SK-N-SH (cell line): ENCODE results near the gene RGS7. TPM values are rescaled to one million over a fixed set of nuclear protein-coding genes. Genes with fewer than 3 reads are reported as not detected.

Experiments used
- CTCF ChIA-PET: fragments of 300-600, 350-600 bp; formaldehyde crosslinking; extraction: SDS; loops from one replicate; lab custom pipeline; 2021; lab: Yijun Ruan, JAX
- POLR2A ChIA-PET: fragments of 350-600 bp; sonication (Branson Sonifier 250); formaldehyde crosslinking; extraction: SDS; loops from one replicate; lab custom pipeline; 2020; ENCODE audit warnings: antibody characterized with exemption, inconsistent platforms; lab: Yijun Ruan, JAX
- DNase-seq: peaks from one replicate; pipeline ENCODE4 v3.0.0; 2012
- H2AFZ ChIP-seq: fragments of 200-600 bp; sonication (generic); 2 replicates; pipeline ENCODE4 v1.8.1; 2016; ENCODE audit warnings: antibody characterized with exemption, mild to moderate bottlenecking, low read depth
- H3F3A ChIP-seq: fragments of 200-600 bp; sonication (generic); replicated peaks from 2 replicates; pipeline ENCODE3; 2016; ENCODE audit warnings: antibody characterized with exemption, mild to moderate bottlenecking; ENCODE audit not compliant: insufficient read depth
- H3K27ac ChIP-seq, 2 experiments: fragments of 200-500 bp in 1 of 2; fragments of 200-600 bp in 1 of 2; sonication (Bioruptor generic) in 1 of 2; sonication (generic), shearing (Covaris generic) in 1 of 2; 2 replicates each; pipeline versions ENCODE4 v1.5.1 to v1.6.1; 2014 to 2016; ENCODE audit warnings: low read depth in 2 of 2, inconsistent platforms in 1 of 2, low read length in 1 of 2, mild to moderate bottlenecking in 1 of 2, mixed read lengths in 1 of 2
- H3K27me3 ChIP-seq: fragments of 200-600 bp; sonication (generic), shearing (Covaris generic); 2 replicates; pipeline ENCODE4 v1.6.1; 2016; ENCODE audit warnings: mixed run types; ENCODE audit not compliant: insufficient read depth
- H3K36me3 ChIP-seq, 2 experiments: fragments of 200-500 bp in 1 of 2; fragments of 200-600 bp in 1 of 2; sonication (Bioruptor generic) in 1 of 2; sonication (generic) in 1 of 2; replicated peaks in 1 of 2; 2 replicates each; pipeline versions ENCODE3 to v1.5.1; 2014 to 2016; ENCODE audit warnings: low read length in 1 of 2, mild to moderate bottlenecking in 1 of 2; ENCODE audit not compliant: insufficient read depth in 2 of 2, control insufficient read depth in 1 of 2
- H3K4me1 ChIP-seq, 2 experiments: fragments of 200-500 bp in 1 of 2; fragments of 200-600 bp in 1 of 2; sonication (Bioruptor generic) in 1 of 2; sonication (generic), shearing (Covaris generic) in 1 of 2; 2 replicates each; pipeline versions ENCODE4 v1.5.1 to v1.6.1; 2014 to 2016; ENCODE audit warnings: low read depth in 1 of 2, low read length in 1 of 2, mixed run types in 1 of 2; ENCODE audit not compliant: insufficient read depth in 2 of 2, control insufficient read depth in 1 of 2
- H3K4me2 ChIP-seq: fragments of 200-600 bp; sonication (generic), shearing (Covaris generic); 2 replicates; pipeline ENCODE4 v1.6.1; 2017; ENCODE audit warnings: mixed run types
- H3K4me3 ChIP-seq, 2 experiments: fragments of 200-500 bp in 1 of 2; fragments of 200-600 bp in 1 of 2; sonication (Bioruptor generic) in 1 of 2; sonication (generic), shearing (Covaris generic) in 1 of 2; 2 replicates each; pipeline versions ENCODE4 v1.5.1 to v1.8.1; 2014 to 2016; ENCODE audit warnings: low read depth in 2 of 2, inconsistent platforms in 1 of 2, low read length in 1 of 2, mild to moderate bottlenecking in 1 of 2, mixed read lengths in 1 of 2, moderate library complexity in 1 of 2
- H3K79me2 ChIP-seq: fragments of 200-600 bp; sonication (generic); 2 replicates; pipeline ENCODE4 v1.8.1; 2017; ENCODE audit warnings: mild to moderate bottlenecking; ENCODE audit not compliant: insufficient read depth
- H3K9ac ChIP-seq: fragments of 200-600 bp; sonication (generic); 2 replicates; pipeline ENCODE4 v1.6.1; 2017; ENCODE audit warnings: mixed run types
- H3K9me2 ChIP-seq: fragments of 200-600 bp; sonication (generic); 2 replicates; pipeline ENCODE4 v1.6.1; 2017; ENCODE audit warnings: mixed run types
- H3K9me3 ChIP-seq: fragments of 200-600 bp; sonication (generic); 2 replicates; pipeline ENCODE4 v1.6.1; 2017; ENCODE audit warnings: mixed run types, mild to moderate bottlenecking, moderate library complexity
- H4K20me1 ChIP-seq: fragments of 200-600 bp; sonication (generic); 2 replicates; pipeline ENCODE4 v1.6.1; 2017; ENCODE audit warnings: mild to moderate bottlenecking, mixed run types; ENCODE audit not compliant: insufficient read depth
- CHD2 ChIP-seq: fragments of 150-350 bp; IDR thresholded peaks from 2 replicates; pipeline ENCODE4 v1.6.1; 2018; ENCODE audit warnings: low read length; ENCODE audit not compliant: partially characterized antibody
- EP300 ChIP-seq, 2 experiments: IDR thresholded peaks; 2 replicates each; pipeline versions ENCODE4 v1.4.0 to v1.6.1; 2012; ENCODE audit warnings: borderline replicate concordance in 1 of 2, low read depth in 1 of 2, low read length in 1 of 2
- EZH2phosphoT487 ChIP-seq: fragments of 200-600 bp; sonication (generic); IDR thresholded peaks from 2 replicates; pipeline ENCODE4 v1.6.1; 2017; ENCODE audit warnings: low read depth, mixed run types, mild to moderate bottlenecking, antibody characterized with exemption, moderate library complexity, borderline replicate concordance
- FOSL2 ChIP-seq: IDR thresholded peaks from 2 replicates; pipeline ENCODE4 v1.4.0; 2012; ENCODE audit warnings: low read depth, mild to moderate bottlenecking, moderate library complexity, borderline replicate concordance
- FOXJ3 ChIP-seq: sonication (generic); formaldehyde crosslinking; IDR thresholded peaks from 2 replicates; pipeline ENCODE4 v1.5.1; 2020; ENCODE audit warnings: mild to moderate bottlenecking, missing genetic modification reagents
- GABPA ChIP-seq: IDR thresholded peaks from 2 replicates; pipeline ENCODE4 v1.4.0; 2012; ENCODE audit warnings: low read depth, mild to moderate bottlenecking
- GATA2 ChIP-seq: sonication (generic); formaldehyde crosslinking; IDR thresholded peaks from 2 replicates; pipeline ENCODE4 v1.5.0; 2020; ENCODE audit warnings: mild to moderate bottlenecking, missing genetic modification reagents
- IRF3 ChIP-seq: fragments of 150-350 bp; IDR thresholded peaks from 2 replicates; pipeline ENCODE4 v1.6.1; 2016; ENCODE audit warnings: mild to moderate bottlenecking, low read depth, low read length
- JUND ChIP-seq: IDR thresholded peaks from 2 replicates; pipeline ENCODE4 v1.4.0; 2012
- MAX ChIP-seq: IDR thresholded peaks from 2 replicates; pipeline ENCODE4 v1.4.0; 2012; ENCODE audit warnings: low read depth
- MEF2A ChIP-seq: IDR thresholded peaks from 2 replicates; pipeline ENCODE4 v1.4.0; 2012; ENCODE audit warnings: low read depth, borderline replicate concordance
- NFIC ChIP-seq: IDR thresholded peaks from 2 replicates; pipeline ENCODE4 v1.4.0; 2012; ENCODE audit warnings: borderline replicate concordance
- NRF1 ChIP-seq: IDR thresholded peaks from 2 replicates; pipeline ENCODE4 v1.6.1; 2012; ENCODE audit warnings: low read depth, mild to moderate bottlenecking, low read length
- POLR2AphosphoS5 ChIP-seq: IDR thresholded peaks from 2 replicates; pipeline ENCODE4 v1.6.1; 2012; ENCODE audit warnings: low read depth, low read length
- RAD21 ChIP-seq: IDR thresholded peaks from 2 replicates; pipeline ENCODE4 v1.6.1; 2012; ENCODE audit warnings: mild to moderate bottlenecking, low read length
- RXRA ChIP-seq: IDR thresholded peaks from 2 replicates; pipeline ENCODE4 v1.4.0; 2012; ENCODE audit warnings: low read depth, mild to moderate bottlenecking, borderline replicate concordance
- SIN3A ChIP-seq: IDR thresholded peaks from 2 replicates; pipeline ENCODE4 v1.6.1; 2012; ENCODE audit warnings: low read depth, mild to moderate bottlenecking, low read length, moderate library complexity, borderline replicate concordance
- TEAD4 ChIP-seq: IDR thresholded peaks from 2 replicates; pipeline ENCODE4 v1.4.0; 2012; ENCODE audit warnings: mild to moderate bottlenecking, borderline replicate concordance; ENCODE audit not compliant: insufficient read depth
- USF2 ChIP-seq: fragments of 150-350 bp; IDR thresholded peaks from 2 replicates; pipeline ENCODE4 v1.6.1; 2017; ENCODE audit warnings: antibody characterized with exemption, low read length, low read depth, borderline replicate concordance
- WGBS: methylation state at CpG from one replicate; pipeline ENCODE4 v1.1.6; 2017; ENCODE audit warnings: low lambda C conversion rate; 5-methylcytosine and 5-hydroxymethylcytosine counted together
- polyA plus RNA-seq, 3 experiments: library from polyadenylated mRNA; depleted of rRNA; stranded (reverse); fragments of >200 nt; gene quantifications; 2 replicates each; pipeline ENCODE4 v1.2.3, GENCODE V29; 2012
- TF ChIP-seq, protein P1 (sequence below): IDR thresholded peaks from 2 replicates; pipeline ENCODE4 v1.6.1; 2012; ENCODE audit warnings: mild to moderate bottlenecking, low read depth, low read length, moderate library complexity
- TF ChIP-seq, protein P2 (sequence below): IDR thresholded peaks from 2 replicates; pipeline ENCODE4; 2012

RGS7 gene
- polyA plus RNA-seq, 1 of the 3 experiments (the other 2 are of a cell fraction) = 0.36 TPM

DNA sequence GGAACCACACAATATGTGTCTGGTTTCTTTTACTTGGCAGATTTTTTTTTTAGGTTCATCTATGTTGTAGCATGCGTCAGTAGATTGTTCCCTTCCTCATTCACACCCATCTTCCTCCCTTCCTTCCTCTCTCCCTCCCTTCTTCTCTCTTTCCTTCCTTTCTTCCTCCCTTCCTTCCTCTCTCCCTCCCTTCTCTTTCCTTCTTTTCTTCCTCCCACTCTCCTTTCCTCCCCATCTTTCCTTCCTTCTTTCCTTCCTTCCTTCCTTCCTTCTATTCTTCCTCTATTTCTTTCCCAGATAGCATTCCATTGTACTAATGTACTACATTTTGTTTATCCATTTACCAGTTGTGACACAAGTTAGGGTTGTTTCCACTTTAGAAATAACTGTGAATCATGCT lies 218.0 kb downstream of the RGS7 start:
- Histone ChIP-seq H3K4me1 (no peaks in the 10 kb centered on the region; a peak in 1 of 4 replicates), H3K27ac (no peak overlapping the region), H3K36me3 (no peaks in the 10 kb centered on the region), H3K9me2 (no peaks in the 10 kb centered on the region), H2AFZ (no peak overlapping the region), H4K20me1 (no peaks in the 10 kb centered on the region), H3K9me3 (no peaks in the 10 kb centered on the region), H3K9ac (no peak overlapping the region), H3K4me2 (no peak overlapping the region), H3K4me3 (no peak overlapping the region), H3K79me2 (no peaks in the 10 kb centered on the region), H3F3A (no peaks in the 10 kb centered on the region), H3K27me3 (no peaks in the 10 kb centered on the region)
- CTCF ChIA-PET = interaction anchor here (0.9 kb wide), 1 partner anchor 33 kb away, joined by 5 read pairs; no protein-coding TSS in a partner anchor
- DNase-seq = no peak
- TF ChIP-seq RXRA = no peak
- TF ChIP-seq NFIC = no peak
- TF ChIP-seq TEAD4 = no peak
- no peak for TF ChIP-seq JUND
- TF ChIP-seq, protein P1, sequence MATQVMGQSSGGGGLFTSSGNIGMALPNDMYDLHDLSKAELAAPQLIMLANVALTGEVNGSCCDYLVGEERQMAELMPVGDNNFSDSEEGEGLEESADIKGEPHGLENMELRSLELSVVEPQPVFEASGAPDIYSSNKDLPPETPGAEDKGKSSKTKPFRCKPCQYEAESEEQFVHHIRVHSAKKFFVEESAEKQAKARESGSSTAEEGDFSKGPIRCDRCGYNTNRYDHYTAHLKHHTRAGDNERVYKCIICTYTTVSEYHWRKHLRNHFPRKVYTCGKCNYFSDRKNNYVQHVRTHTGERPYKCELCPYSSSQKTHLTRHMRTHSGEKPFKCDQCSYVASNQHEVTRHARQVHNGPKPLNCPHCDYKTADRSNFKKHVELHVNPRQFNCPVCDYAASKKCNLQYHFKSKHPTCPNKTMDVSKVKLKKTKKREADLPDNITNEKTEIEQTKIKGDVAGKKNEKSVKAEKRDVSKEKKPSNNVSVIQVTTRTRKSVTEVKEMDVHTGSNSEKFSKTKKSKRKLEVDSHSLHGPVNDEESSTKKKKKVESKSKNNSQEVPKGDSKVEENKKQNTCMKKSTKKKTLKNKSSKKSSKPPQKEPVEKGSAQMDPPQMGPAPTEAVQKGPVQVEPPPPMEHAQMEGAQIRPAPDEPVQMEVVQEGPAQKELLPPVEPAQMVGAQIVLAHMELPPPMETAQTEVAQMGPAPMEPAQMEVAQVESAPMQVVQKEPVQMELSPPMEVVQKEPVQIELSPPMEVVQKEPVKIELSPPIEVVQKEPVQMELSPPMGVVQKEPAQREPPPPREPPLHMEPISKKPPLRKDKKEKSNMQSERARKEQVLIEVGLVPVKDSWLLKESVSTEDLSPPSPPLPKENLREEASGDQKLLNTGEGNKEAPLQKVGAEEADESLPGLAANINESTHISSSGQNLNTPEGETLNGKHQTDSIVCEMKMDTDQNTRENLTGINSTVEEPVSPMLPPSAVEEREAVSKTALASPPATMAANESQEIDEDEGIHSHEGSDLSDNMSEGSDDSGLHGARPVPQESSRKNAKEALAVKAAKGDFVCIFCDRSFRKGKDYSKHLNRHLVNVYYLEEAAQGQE = no peak
- TF ChIP-seq MAX = no peak
- no peak for TF ChIP-seq GABPA
- no peak for TF ChIP-seq EZH2phosphoT487
- TF ChIP-seq RAD21 = no peak
- no peak for TF ChIP-seq POLR2AphosphoS5
- TF ChIP-seq USF2 = no peak
- no peak for TF ChIP-seq GATA2 (CRISPR knock-in tag)
- TF ChIP-seq SIN3A = no peak
- no peak for TF ChIP-seq MEF2A
- POLR2A ChIA-PET = no interaction called here
- 21% methylated on average over 1 of the region's 1 CpG for WGBS

DNA sequence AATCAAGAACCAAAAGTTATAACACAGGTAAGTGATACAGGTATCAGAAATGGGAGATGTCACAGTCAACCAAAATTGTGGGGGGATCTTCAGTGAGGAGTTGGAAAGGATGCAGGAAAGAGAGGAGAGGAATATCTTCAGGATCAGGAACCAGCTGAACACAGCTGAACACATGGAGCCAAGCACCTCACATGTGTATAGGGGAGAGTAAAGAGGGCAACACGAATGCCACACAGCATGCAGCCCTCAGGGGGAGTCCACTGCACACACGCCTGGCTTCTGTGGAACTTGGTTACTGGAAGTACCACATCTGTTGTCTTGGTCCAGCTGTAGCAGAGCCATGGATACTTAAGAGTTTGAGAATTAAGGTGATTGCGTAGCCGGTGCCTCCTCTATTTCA lies 218.8 kb downstream of the RGS7 start:
- WGBS = 52% methylated on average over 4 of the region's 4 CpGs
- TF ChIP-seq GATA2 (CRISPR knock-in tag) = no peak
- TF ChIP-seq FOXJ3 = no peak
- no peak for TF ChIP-seq NRF1
- TF ChIP-seq IRF3 = no peak
- TF ChIP-seq RXRA = no peak
- no peak for TF ChIP-seq EZH2phosphoT487
- no peak for TF ChIP-seq MAX
- TF ChIP-seq SIN3A = no peak
- no peak for TF ChIP-seq FOSL2
- TF ChIP-seq CHD2 = no peak
- no peak for TF ChIP-seq EP300 (IDR thresholded peaks at IDR 0.05; ENCODE audit: borderline replicate concordance in 1 of 2, low read depth in 1 of 2, low read length in 1 of 2)
- TF ChIP-seq, protein P2, sequence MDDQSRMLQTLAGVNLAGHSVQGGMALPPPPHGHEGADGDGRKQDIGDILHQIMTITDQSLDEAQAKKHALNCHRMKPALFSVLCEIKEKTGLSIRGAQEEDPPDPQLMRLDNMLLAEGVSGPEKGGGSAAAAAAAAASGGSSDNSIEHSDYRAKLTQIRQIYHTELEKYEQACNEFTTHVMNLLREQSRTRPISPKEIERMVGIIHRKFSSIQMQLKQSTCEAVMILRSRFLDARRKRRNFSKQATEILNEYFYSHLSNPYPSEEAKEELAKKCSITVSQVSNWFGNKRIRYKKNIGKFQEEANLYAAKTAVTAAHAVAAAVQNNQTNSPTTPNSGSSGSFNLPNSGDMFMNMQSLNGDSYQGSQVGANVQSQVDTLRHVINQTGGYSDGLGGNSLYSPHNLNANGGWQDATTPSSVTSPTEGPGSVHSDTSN = no peak
- TF ChIP-seq MEF2A = no peak

More for the DNA sequence above, 218.8 kb downstream of the RGS7 start:
- POLR2A ChIA-PET = no interaction called here
- Histone ChIP-seq H3K4me1 (no peaks in the 10 kb centered on the region; a peak in 1 of 4 replicates), H3K9me2 (no peaks in the 10 kb centered on the region), H2AFZ (no peak overlapping the region), H3F3A (no peaks in the 10 kb centered on the region), H3K4me2 (no peak overlapping the region), H4K20me1 (no peaks in the 10 kb centered on the region), H3K9ac (no peak overlapping the region), H3K79me2 (no peaks in the 10 kb centered on the region), H3K27ac (no peak overlapping the region), H3K36me3 (no peaks in the 10 kb centered on the region), H3K4me3 (no peak overlapping the region), H3K9me3 (no peaks in the 10 kb centered on the region), H3K27me3 (no peaks in the 10 kb centered on the region)
- no peak for DNase-seq
- CTCF ChIA-PET = interaction anchor here (0.9 kb wide), 1 partner anchor 34 kb away, joined by 5 read pairs; no protein-coding TSS in a partner anchor
